ENCODE data around the gene PIK3CD. TPM values are rescaled to one million over a fixed set of nuclear protein-coding genes. Genes with fewer than 3 reads are reported as not detected.
A peak's percentile ranks its signal among the peaks of the same experiment; 100 is the strongest.

Gene PIK3CD
- total and polyA plus RNA-seq, 10 of the 15 experiments (the other 5 are each of a cell fraction or from before 2014, with no cell fraction given), result 7.0 to 101 (median 51.1) TPM

- TF ChIP-seq SPI1 (IDR thresholded peaks at IDR 0.05; ENCODE audit: borderline replicate concordance, insufficient read depth, low read depth, low read length), result peak; percentile 96
- TF ChIP-seq, protein P1, sequence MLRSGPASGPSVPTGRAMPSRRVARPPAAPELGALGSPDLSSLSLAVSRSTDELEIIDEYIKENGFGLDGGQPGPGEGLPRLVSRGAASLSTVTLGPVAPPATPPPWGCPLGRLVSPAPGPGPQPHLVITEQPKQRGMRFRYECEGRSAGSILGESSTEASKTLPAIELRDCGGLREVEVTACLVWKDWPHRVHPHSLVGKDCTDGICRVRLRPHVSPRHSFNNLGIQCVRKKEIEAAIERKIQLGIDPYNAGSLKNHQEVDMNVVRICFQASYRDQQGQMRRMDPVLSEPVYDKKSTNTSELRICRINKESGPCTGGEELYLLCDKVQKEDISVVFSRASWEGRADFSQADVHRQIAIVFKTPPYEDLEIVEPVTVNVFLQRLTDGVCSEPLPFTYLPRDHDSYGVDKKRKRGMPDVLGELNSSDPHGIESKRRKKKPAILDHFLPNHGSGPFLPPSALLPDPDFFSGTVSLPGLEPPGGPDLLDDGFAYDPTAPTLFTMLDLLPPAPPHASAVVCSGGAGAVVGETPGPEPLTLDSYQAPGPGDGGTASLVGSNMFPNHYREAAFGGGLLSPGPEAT (IDR thresholded peaks at IDR 0.05; ENCODE audit: low read depth), result peak; percentile 82
- TF ChIP-seq YY1 (IDR thresholded peaks at IDR 0.05; ENCODE audit: low read depth, low read length), result peak; percentile 37; the same call in 1 of the 2 replicates
- no peak for TF ChIP-seq BRCA1 (IDR thresholded peaks at IDR 0.05; ENCODE audit: low read depth, low read length)
- TF ChIP-seq TCF3 (IDR thresholded peaks at IDR 0.05; ENCODE audit: borderline replicate concordance, insufficient read depth, low read depth, low read length), result no peak
- TF ChIP-seq PKNOX1 (IDR thresholded peaks at IDR 0.05), result no peak
- TF ChIP-seq, protein P2, sequence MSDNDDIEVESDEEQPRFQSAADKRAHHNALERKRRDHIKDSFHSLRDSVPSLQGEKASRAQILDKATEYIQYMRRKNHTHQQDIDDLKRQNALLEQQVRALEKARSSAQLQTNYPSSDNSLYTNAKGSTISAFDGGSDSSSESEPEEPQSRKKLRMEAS (IDR thresholded peaks at IDR 0.05; ENCODE audit: low read depth, low read length), result no peak
- no peak for TF ChIP-seq DPF2 (IDR thresholded peaks at IDR 0.05)
- TF ChIP-seq NR2C1 (IDR thresholded peaks at IDR 0.05), result no peak
- TF ChIP-seq POLR2AphosphoS5 (IDR thresholded peaks at IDR 0.05; ENCODE audit: low read length), result no peak
- peak; percentile 81 for TF ChIP-seq RUNX3 (IDR thresholded peaks at IDR 0.05; ENCODE audit: low read length)
- no peak for TF ChIP-seq NR2C2 (IDR thresholded peaks at IDR 0.05; ENCODE audit: borderline replicate concordance, control insufficient read depth, insufficient read length, low read depth)
- no peak for TF ChIP-seq KDM1A (IDR thresholded peaks at IDR 0.05; ENCODE audit: borderline replicate concordance)
- TF ChIP-seq SUPT20H (IDR thresholded peaks at IDR 0.05; ENCODE audit: borderline replicate concordance, control insufficient read depth, low read depth, low read length), result no peak
- no peak for TF ChIP-seq ZNF207 (IDR thresholded peaks at IDR 0.05; ENCODE audit: borderline replicate concordance)
- TF ChIP-seq, protein P3, sequence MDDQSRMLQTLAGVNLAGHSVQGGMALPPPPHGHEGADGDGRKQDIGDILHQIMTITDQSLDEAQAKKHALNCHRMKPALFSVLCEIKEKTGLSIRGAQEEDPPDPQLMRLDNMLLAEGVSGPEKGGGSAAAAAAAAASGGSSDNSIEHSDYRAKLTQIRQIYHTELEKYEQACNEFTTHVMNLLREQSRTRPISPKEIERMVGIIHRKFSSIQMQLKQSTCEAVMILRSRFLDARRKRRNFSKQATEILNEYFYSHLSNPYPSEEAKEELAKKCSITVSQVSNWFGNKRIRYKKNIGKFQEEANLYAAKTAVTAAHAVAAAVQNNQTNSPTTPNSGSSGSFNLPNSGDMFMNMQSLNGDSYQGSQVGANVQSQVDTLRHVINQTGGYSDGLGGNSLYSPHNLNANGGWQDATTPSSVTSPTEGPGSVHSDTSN (IDR thresholded peaks at IDR 0.05; ENCODE audit: insufficient replicate concordance, low read depth, low read length), result no peak
- TF ChIP-seq ZNF274 (IDR thresholded peaks at IDR 0.05; ENCODE audit: insufficient read depth, insufficient read length), result no peak
- peak; percentile 38 for TF ChIP-seq CHD2 (IDR thresholded peaks at IDR 0.05; ENCODE audit: borderline replicate concordance, low read depth, low read length)
- no peak for TF ChIP-seq ZBTB4 (CRISPR knock-in tag; IDR thresholded peaks at IDR 0.05)
- no peak for TF ChIP-seq BCL11A (IDR thresholded peaks at IDR 0.05; ENCODE audit: low read depth, low read length)
- TF ChIP-seq ZNF24 (IDR thresholded peaks at IDR 0.05), result no peak
- TF ChIP-seq POLR2A (IDR thresholded peaks at IDR 0.05; ENCODE audit: low read depth, low read length), result peak; percentile 68
- no peak for TF ChIP-seq ZZZ3 (IDR thresholded peaks at IDR 0.05; ENCODE audit: control insufficient read depth, insufficient read length, low read depth)
- no peak for TF ChIP-seq FOXM1 (IDR thresholded peaks at IDR 0.05; ENCODE audit: low read depth, low read length)
Observed at GRCh38 chr1:9717193-9718005, 65.9 kb downstream of the PIK3CD start (continued).
